ENCODE measurements around the gene IZUMO4.
"Not testable (repeated sequence)": the region's sequence is repeated elsewhere in the genome, so short reads cannot be mapped to it uniquely, and the experiment has no call there.

The IZUMO4 gene

DNA sequence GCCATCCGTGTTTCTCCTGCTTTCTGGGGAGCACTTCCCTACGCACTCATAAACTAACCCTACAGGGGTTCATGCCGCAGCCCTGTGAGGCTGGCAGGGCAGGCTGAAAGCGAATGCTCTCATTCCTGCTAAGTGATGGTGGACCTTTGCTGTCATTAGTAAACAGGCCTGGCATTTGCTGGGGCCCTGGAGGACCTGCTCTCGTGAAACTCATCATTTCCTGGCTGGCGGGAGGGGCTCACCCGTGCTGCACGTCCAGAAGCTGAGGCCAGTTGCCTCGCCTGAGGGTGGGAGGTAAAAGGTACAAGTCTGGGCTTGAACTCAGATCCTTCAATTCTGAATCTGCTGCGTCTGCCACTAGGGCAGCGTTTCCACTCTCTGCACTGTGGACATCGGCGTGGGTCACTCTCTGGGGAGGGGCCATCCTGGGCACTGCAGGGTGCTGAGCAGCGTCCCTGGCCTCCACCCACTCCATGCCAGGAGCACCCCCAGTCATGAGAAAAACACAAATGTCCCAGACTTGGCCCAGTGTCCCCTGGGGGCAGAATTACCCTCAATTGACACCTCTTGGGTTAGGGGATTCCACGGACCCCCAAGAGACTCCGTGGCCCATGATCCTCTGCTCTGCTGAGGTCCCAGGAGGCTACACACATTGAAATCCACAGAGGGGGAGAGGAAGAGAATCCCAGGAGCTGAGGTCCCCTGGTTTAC is 7.6 kb upstream of the IZUMO4 start:
- DNase-seq: no peak
- H3K27me3 ChIP-seq: no peaks in the 10 kb centered on the region
- peak overlapping the region; percentile 50 to 54 for H3K27ac ChIP-seq
- peaks cover 0 to 25% (median 0%) of the 10 kb centered on the region in 3 donors for H3K36me3 ChIP-seq
- intact Hi-C loops (cut with DNase I; ENCODE audit: low total_unique reads): no loop called here
- TF ChIP-seq, protein P1, sequence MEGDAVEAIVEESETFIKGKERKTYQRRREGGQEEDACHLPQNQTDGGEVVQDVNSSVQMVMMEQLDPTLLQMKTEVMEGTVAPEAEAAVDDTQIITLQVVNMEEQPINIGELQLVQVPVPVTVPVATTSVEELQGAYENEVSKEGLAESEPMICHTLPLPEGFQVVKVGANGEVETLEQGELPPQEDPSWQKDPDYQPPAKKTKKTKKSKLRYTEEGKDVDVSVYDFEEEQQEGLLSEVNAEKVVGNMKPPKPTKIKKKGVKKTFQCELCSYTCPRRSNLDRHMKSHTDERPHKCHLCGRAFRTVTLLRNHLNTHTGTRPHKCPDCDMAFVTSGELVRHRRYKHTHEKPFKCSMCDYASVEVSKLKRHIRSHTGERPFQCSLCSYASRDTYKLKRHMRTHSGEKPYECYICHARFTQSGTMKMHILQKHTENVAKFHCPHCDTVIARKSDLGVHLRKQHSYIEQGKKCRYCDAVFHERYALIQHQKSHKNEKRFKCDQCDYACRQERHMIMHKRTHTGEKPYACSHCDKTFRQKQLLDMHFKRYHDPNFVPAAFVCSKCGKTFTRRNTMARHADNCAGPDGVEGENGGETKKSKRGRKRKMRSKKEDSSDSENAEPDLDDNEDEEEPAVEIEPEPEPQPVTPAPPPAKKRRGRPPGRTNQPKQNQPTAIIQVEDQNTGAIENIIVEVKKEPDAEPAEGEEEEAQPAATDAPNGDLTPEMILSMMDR (IDR thresholded peaks at IDR 0.05): no peak
- H3K4me1 ChIP-seq: peaks cover 0 to 74% (median 39%) of the 10 kb centered on the region in 4 donors
- no peaks in the 10 kb centered on the region for H3K9me3 ChIP-seq
- H3K4me3 ChIP-seq: no peak overlapping the region

DNA sequence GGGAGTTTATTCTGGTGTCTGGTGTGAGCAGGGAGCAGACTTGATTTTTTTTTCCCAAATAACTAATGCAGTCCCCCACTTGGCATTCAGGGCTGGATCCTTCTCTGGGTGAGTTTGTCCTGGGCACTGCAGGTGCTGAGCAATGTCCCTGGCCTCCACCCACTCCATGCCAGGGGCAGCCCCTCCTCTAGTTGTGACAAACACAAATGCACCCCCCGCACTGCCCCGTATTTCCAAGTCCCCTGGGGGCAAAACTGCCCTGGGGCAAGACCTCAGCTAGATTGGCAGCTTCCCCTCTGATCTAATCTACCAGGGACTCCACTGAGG is 7.0 kb upstream of the IZUMO4 start:
- Histone ChIP-seq H3K36me3 (peaks cover 0 to 24% (median 0%) of the 10 kb centered on the region in 3 donors), H3K9me3 (no peaks in the 10 kb centered on the region), H3K4me3 (peak overlapping the region in 1 of 2 donors; percentile 2), H3K4me1 (peaks cover 0 to 79% (median 42%) of the 10 kb centered on the region in 4 donors), H3K27me3 (no peaks in the 10 kb centered on the region), H3K27ac (peak overlapping the region; percentile 50 to 54)
- DNase-seq: no peak
- TF ChIP-seq, protein P1 (IDR thresholded peaks at IDR 0.05): no peak
- intact Hi-C loops (cut with DNase I; ENCODE audit: low total_unique reads): no loop called here

DNA sequence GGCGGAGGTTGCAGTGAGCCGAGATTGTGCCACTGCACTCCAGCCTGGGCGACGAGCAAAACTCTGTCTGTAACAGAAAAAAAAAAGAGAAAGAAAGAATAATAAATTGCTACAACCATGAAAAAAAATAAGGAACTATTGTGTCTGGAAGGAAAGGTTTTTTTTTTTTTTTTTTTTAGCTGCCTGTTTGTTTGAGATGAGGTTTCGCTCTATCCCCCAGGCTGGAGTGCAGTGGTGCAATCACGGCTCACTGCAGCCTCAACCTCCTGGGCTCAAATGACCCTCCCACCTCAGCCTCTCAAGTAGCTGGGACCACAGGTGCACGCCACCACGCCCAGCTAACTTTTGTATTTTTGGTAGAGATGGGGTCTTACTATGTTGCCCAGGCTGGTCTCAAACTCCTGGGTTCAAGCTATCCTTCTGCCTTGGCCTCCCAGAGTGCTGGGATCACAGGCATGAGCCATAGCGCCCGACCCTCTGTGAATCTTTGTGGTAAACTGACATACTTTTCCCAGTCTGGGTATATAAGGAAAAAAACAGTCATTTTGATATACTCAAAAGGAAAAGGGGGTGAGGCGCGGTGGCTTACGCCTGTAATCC is 4.7 kb upstream of the IZUMO4 start:
- Histone ChIP-seq H3K4me1 (peaks cover 0 to 86% (median 53%) of the 10 kb centered on the region in 4 donors), H3K36me3 (peaks cover 0 to 20% (median 0%) of the 10 kb centered on the region in 3 donors), H3K27ac (peak overlapping the region in 1 of 2 donors; percentile 54)
- H3K9me3 ChIP-seq; intact Hi-C loops (cut with DNase I; ENCODE audit: low total_unique reads); DNase-seq; H3K4me3 ChIP-seq; H3K27me3 ChIP-seq: not testable (repeated sequence)

DNA sequence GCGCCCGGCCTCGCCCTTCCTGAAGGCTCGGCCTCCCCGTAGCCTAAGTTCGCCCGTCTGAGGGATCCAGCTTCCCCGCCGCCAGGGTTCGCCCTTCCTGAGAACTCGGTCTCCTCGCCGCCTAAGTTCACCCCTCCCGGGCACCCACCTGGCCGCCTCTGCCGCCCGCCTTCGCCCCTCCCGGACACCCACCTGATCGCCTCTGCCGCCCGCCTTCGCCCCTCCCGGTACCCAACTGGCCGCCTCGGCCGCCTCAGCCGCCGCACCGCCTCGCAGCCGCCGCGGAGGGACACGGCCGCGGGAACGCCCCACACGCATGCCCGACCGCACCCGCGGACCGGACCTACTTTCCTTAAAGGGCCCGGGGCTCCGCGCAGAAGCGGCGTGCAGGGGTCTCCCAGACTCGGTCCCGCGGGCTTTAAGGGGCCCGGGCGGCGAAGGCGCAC is 658 bp upstream of the IZUMO4 start, which contains the start of gene MOB3A:
TSS of gene MOB3A (minus strand) at position 293 of the 446 bp plus-strand sequence. CDS start 17,766 bp downstream, outside the sequence.
- Histone ChIP-seq H3K36me3 (peaks cover under 1 to 38% (median 20%) of the 10 kb centered on the region in 3 donors), H3K4me1 (peaks cover 4 to 55% (median 40%) of the 10 kb centered on the region in 4 donors)
- intact Hi-C loops (cut with DNase I; ENCODE audit: low total_unique reads): no loop called here

DNA sequence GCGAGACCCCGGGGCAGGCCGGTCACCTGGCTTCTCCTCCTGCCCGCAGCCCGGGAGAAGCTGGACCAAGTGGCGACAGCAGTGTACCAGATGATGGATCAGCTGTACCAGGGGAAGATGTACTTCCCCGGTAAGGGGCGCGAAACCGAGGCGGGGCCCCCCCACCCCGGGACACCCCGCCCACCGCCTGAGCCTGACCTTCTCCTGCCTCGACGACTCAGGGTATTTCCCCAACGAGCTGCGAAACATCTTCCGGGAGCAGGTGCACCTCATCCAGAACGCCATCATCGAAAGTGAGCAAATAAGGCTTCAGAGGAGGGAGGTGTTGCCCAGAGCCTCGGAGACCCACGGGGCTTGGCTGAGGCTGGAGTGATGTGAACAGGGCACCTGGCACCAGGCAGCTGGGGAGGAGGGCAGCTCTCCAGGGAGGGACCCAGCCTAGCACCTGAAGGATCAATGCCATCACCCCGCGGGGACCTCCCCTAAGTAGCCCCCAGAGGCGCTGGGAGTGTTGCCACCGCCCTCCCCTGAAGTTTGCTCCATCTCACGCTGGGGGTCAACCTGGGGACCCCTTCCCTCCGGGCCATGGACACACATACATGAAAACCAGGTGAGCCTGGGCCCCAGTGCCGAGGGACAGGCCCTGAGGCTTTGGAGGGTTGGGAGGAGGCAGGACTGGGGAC is 629 bp downstream of the IZUMO4 start:
- Histone ChIP-seq H3K9me3 (no peaks in the 10 kb centered on the region), H3K36me3 (peaks cover 12 to 46% (median 31%) of the 10 kb centered on the region in 3 donors), H3K4me1 (peaks cover 4 to 42% (median 31%) of the 10 kb centered on the region in 4 donors), H3K27ac (peak overlapping the region; percentile 66 to 87), H3K4me3 (peak overlapping the region; percentile 55 to 90), H3K27me3 (no peaks in the 10 kb centered on the region)
- peak in 1 of 2 donors; percentile 32 for DNase-seq
- TF ChIP-seq, protein P1 (IDR thresholded peaks at IDR 0.05): no peak
- intact Hi-C loops (cut with DNase I; ENCODE audit: low total_unique reads): no loop called here

More for the DNA sequence above, 658 bp upstream of the IZUMO4 start, which contains the start of gene MOB3A:
- Histone ChIP-seq H3K4me3 (peak within 1 kb of the TSS; percentile 63 to 90), H3K9me3 (no peaks in the 10 kb centered on the region), H3K27ac (peak within 1 kb of the TSS; percentile 90 to 97), H3K27me3 (no peaks in the 10 kb centered on the region)
- TF ChIP-seq, protein P1 (IDR thresholded peaks at IDR 0.05): peak; percentile 44 to 48
- peak; percentile 88 to 95 for DNase-seq
